GM18861 (cell line): ENCODE measurements around the gene MYH1.
"Not testable (repeated sequence)": the region's sequence is repeated elsewhere in the genome, so short reads cannot be mapped to it uniquely, and the experiment has no call there.

ENCODE experiments used
- ATAC-seq: cut with Tn5 transposase; IDR thresholded peaks from one replicate; pipeline ENCODE4 v1.9.1; 2021; ENCODE audit not compliant: unreplicated experiment

MYH1 gene

GRCh38 chr17:10518271-10519037 is at the start of gene MYH1:
MYH1 (minus strand) TSS chr17:10518542; CDS start chr17:10516642, 1,900 bp downstream.
- no peak for ATAC-seq

GRCh38 chr17:10563991-10564660 is 45.8 kb upstream of the MYH1 start:
- no peak for ATAC-seq

GRCh38 chr17:10558049-10558448 is 39.7 kb upstream of the MYH1 start:
- no peak for ATAC-seq

GRCh38 chr17:10557422-10557821 is 39.1 kb upstream of the MYH1 start:
- no peak for ATAC-seq

- no peak for ATAC-seq
These were observed 38.1 kb upstream of the MYH1 start for GRCh38 chr17:10556301-10557005.

- ATAC-seq, result no peak
These were observed 31.7 kb upstream of the MYH1 start for GRCh38 chr17:10550014-10550413.

- no peak for ATAC-seq
These were observed 30.9 kb upstream of the MYH1 start, which contains the start of gene MYH2 for GRCh38 chr17:10549096-10549842. MYH2 (minus strand) TSS chr17:10549658; CDS start chr17:10547920, 1,738 bp downstream.

GRCh38 chr17:10547351-10547750 is 29.0 kb upstream of the MYH1 start:
- ATAC-seq, result no peak

GRCh38 chr17:10543486-10543885 is 25.1 kb upstream of the MYH1 start:
- not testable (repeated sequence) for ATAC-seq

- not testable (repeated sequence) for ATAC-seq
These were observed 22.8 kb upstream of the MYH1 start for GRCh38 chr17:10541179-10541578.

- no peak for ATAC-seq
These were observed 13.7 kb upstream of the MYH1 start for GRCh38 chr17:10532026-10532425.

GRCh38 chr17:10527419-10527818 is 9.1 kb upstream of the MYH1 start:
- ATAC-seq, result no peak

- ATAC-seq, result no peak
These were observed 8.2 kb upstream of the MYH1 start for GRCh38 chr17:10526517-10526916.

- ATAC-seq, result no peak
These were observed 4.7 kb upstream of the MYH1 start for GRCh38 chr17:10523064-10523463.

- no peak for ATAC-seq
These were observed 3.6 kb upstream of the MYH1 start for GRCh38 chr17:10521949-10522348.

- ATAC-seq, result no peak
These were observed 1.7 kb downstream of the MYH1 start for GRCh38 chr17:10516638-10517037.

- no peak for ATAC-seq
These were observed 2.3 kb downstream of the MYH1 start for GRCh38 chr17:10516065-10516464.

- ATAC-seq, result no peak
These were observed 4.9 kb downstream of the MYH1 start for GRCh38 chr17:10513299-10514067.

- no peak for ATAC-seq
These were observed 5.5 kb downstream of the MYH1 start for GRCh38 chr17:10512856-10513255.

- ATAC-seq, result no peak
These were observed 18.4 kb downstream of the MYH1 start for GRCh38 chr17:10499950-10500349.
